ENCODE results near the gene CDCA7. TPM values are rescaled to one million over a fixed set of nuclear protein-coding genes. Genes with fewer than 3 reads are reported as not detected.

CDCA7 gene
- total and polyA plus RNA-seq, 4 donors, result 0.08 to 7.9 (median 0.17) TPM

GRCh38 chr2:173351879-173352278 is 2.8 kb upstream of the CDCA7 start:
- H3K4me3 ChIP-seq (ENCODE audit: low read depth in 1 of 3, low read length in 3 of 3), result no peak overlapping the region
- no peak for DNase-seq (ENCODE audit: low spot score)
- peaks cover 0 to 8% (median 1%) of the 10 kb centered on the region in 4 donors for H3K27me3 ChIP-seq (ENCODE audit: control insufficient read depth in 4 of 4, insufficient read depth in 4 of 4, low read length in 3 of 4)
- H3K36me3 ChIP-seq (ENCODE audit: control insufficient read depth in 4 of 4, insufficient read depth in 3 of 4, low read depth in 1 of 4, low read length in 3 of 4), result no peaks in the 10 kb centered on the region
- WGBS, result 56% methylated on average over 4 of the region's 4 CpGs
- peaks cover 0 to 3% (median 0%) of the 10 kb centered on the region in 4 donors for H3K9me3 ChIP-seq (ENCODE audit: control insufficient read depth in 4 of 4, low read length in 3 of 4)
- peaks cover 6 to 19% (median 16%) of the 10 kb centered on the region in 4 donors for H3K4me1 ChIP-seq (ENCODE audit: control insufficient read depth in 4 of 4, insufficient read depth in 4 of 4, low read length in 3 of 4)
- H3K27ac ChIP-seq (ENCODE audit: low read depth in 1 of 2, low read length in 2 of 2), result no peak overlapping the region
- H3K9ac ChIP-seq (ENCODE audit: low read depth in 1 of 2, low read length in 2 of 2), result no peak overlapping the region
- TF ChIP-seq MAX (IDR thresholded peaks at IDR 0.05) (no peak), EGR1 (IDR thresholded peaks at IDR 0.05; ENCODE audit: low read depth in 2 of 2) (no peak), NR2F2 (IDR thresholded peaks at IDR 0.05) (no peak), HNF4G (IDR thresholded peaks at IDR 0.05) (no peak), FOXA2 (IDR thresholded peaks at IDR 0.05) (no peak), GABPA (IDR thresholded peaks at IDR 0.05 in 1 of 2, conservative IDR thresholded peaks at IDR 0.05 in 1 of 2) (no peak), RXRA (IDR thresholded peaks at IDR 0.05) (no peak), CTCF (IDR thresholded peaks at IDR 0.05; ENCODE audit: low read depth, low read length, missing input control) (no peak), FOXA1 (IDR thresholded peaks at IDR 0.05) (no peak), ATF3 (IDR thresholded peaks at IDR 0.05) (no peak), JUND (IDR thresholded peaks at IDR 0.05) (no peak)

GRCh38 chr2:173353556-173353955 is 1.1 kb upstream of the CDCA7 start:
- Histone ChIP-seq H3K4me1 (ENCODE audit: control insufficient read depth in 4 of 4, insufficient read depth in 4 of 4, low read length in 3 of 4) (peaks cover 6 to 19% (median 15%) of the 10 kb centered on the region in 4 donors), H3K27ac (ENCODE audit: low read depth in 1 of 2, low read length in 2 of 2) (no peak overlapping the region), H3K36me3 (ENCODE audit: control insufficient read depth in 4 of 4, insufficient read depth in 3 of 4, low read depth in 1 of 4, low read length in 3 of 4) (no peaks in the 10 kb centered on the region), H3K27me3 (ENCODE audit: control insufficient read depth in 4 of 4, insufficient read depth in 4 of 4, low read length in 3 of 4) (peaks cover 0 to 8% (median 1%) of the 10 kb centered on the region in 4 donors), H3K9ac (ENCODE audit: low read depth in 1 of 2, low read length in 2 of 2) (no peak overlapping the region), H3K9me3 (ENCODE audit: control insufficient read depth in 4 of 4, low read length in 3 of 4) (peaks cover 0 to 3% (median 0%) of the 10 kb centered on the region in 4 donors), H3K4me3 (ENCODE audit: low read depth in 1 of 3, low read length in 3 of 3) (no peak overlapping the region)
- TF ChIP-seq RAD21 (IDR thresholded peaks at IDR 0.05) (no peak), ATF3 (IDR thresholded peaks at IDR 0.05) (no peak), CTCF (IDR thresholded peaks at IDR 0.05; ENCODE audit: low read depth, low read length, missing input control) (no peak), HNF4A (conservative IDR thresholded peaks at IDR 0.05) (no peak), ZBTB33 (IDR thresholded peaks at IDR 0.05) (no peak), HNF4G (IDR thresholded peaks at IDR 0.05) (no peak), NR2F2 (IDR thresholded peaks at IDR 0.05) (no peak), GABPA (IDR thresholded peaks at IDR 0.05 in 1 of 2, conservative IDR thresholded peaks at IDR 0.05 in 1 of 2) (no peak), YY1 (IDR thresholded peaks at IDR 0.05) (no peak), JUND (IDR thresholded peaks at IDR 0.05) (no peak)
- DNase-seq (ENCODE audit: low spot score), result no peak
- 31% methylated on average over 5 of the region's 5 CpGs for WGBS
